H1 (cell line): ENCODE measurements around the gene CPSF4. TPM values are rescaled to one million over a fixed set of nuclear protein-coding genes. Genes with fewer than 3 reads are reported as not detected.
A peak's percentile ranks its signal among the peaks of the same experiment; 100 is the strongest.

ENCODE experiments used
- CTCF ChIA-PET: fragments of 300-600 bp; sonication (Branson Sonifier 250); formaldehyde crosslinking; loops from one replicate; lab custom pipeline; 2021; ENCODE audit not compliant: partially characterized antibody; lab: Charles Lee
- POLR2A ChIA-PET: fragments of 300-600 bp; sonication (Branson Sonifier 250); formaldehyde crosslinking; loops from one replicate; lab custom pipeline; 2021; ENCODE audit warnings: inconsistent platforms; ENCODE audit not compliant: partially characterized antibody; lab: Charles Lee
- DNase-seq, 2 experiments: peaks; one replicate each; pipeline versions ENCODE4 v3.0.0 to v3.0.0-alpha.2; 2010 to 2022; ENCODE audit warnings: low spot score in 2 of 2, low read depth in 1 of 2, mixed read lengths in 1 of 2
- FAIRE-seq: peaks from 2 replicates; lab custom pipeline; 2011; peaks lifted over from hg19 to GRCh38; lab: Jason Lieb, UNC
- H2AFZ ChIP-seq: 2 replicates; pipeline ENCODE4 v1.8.1; 2012; ENCODE audit warnings: low read length, inconsistent platforms
- H2AK5ac ChIP-seq: 2 replicates; pipeline ENCODE4 v1.6.1; 2013; ENCODE audit warnings: low read depth, low read length
- H2BK120ac ChIP-seq: replicated peaks from 2 replicates; pipeline ENCODE3; 2013; ENCODE audit warnings: low read depth, low read length, inconsistent platforms
- H2BK12ac ChIP-seq: 2 replicates; pipeline ENCODE4 v1.6.1; 2013; ENCODE audit warnings: low read depth, low read length
- H2BK15ac ChIP-seq: 2 replicates; pipeline ENCODE4 v1.6.1; 2013; ENCODE audit warnings: low read length
- H2BK20ac ChIP-seq: 2 replicates; pipeline ENCODE4 v1.6.1; 2013; ENCODE audit warnings: low read length
- H2BK5ac ChIP-seq: 2 replicates; pipeline ENCODE4 v1.6.1; 2013; ENCODE audit warnings: low read depth, low read length
- H3K14ac ChIP-seq: 2 replicates; pipeline ENCODE4 v1.6.1; 2013; ENCODE audit warnings: inconsistent platforms; ENCODE audit not compliant: insufficient read length
- H3K18ac ChIP-seq: 2 replicates; pipeline ENCODE4 v1.6.1; 2013; ENCODE audit warnings: low read length; ENCODE audit errors: extremely low read depth
- H3K23ac ChIP-seq: 2 replicates; pipeline ENCODE4 v1.6.1; 2013; ENCODE audit warnings: inconsistent platforms; ENCODE audit not compliant: insufficient read length
- H3K23me2 ChIP-seq: 2 replicates; pipeline ENCODE4 v1.6.1; 2013; ENCODE audit warnings: low read depth, low read length
- H3K27ac ChIP-seq: 2 replicates; pipeline ENCODE4 v1.6.1; 2011; ENCODE audit warnings: low read depth, low read length, inconsistent platforms
- H3K27me3 ChIP-seq, 4 experiments: replicated peaks in 1 of 4; 1 replicate in 1 of 4; 2 replicates in 3 of 4; pipeline versions ENCODE4 v1.6.1 to v1.8.1; 2011 to 2013; ENCODE audit warnings: low read length in 3 of 4, mild to moderate bottlenecking in 3 of 4, inconsistent platforms in 2 of 4, mixed read lengths in 2 of 4, moderate library complexity in 1 of 4; ENCODE audit not compliant: control insufficient read depth in 3 of 4, insufficient read depth in 3 of 4; ENCODE audit errors: extremely low read depth in 1 of 4
- H3K36me3 ChIP-seq, 4 experiments: 2 replicates each; pipeline versions ENCODE4 v1.6.1 to v1.8.1; 2011 to 2013; ENCODE audit warnings: mild to moderate bottlenecking in 4 of 4, low read length in 3 of 4, moderate library complexity in 2 of 4, control low read depth in 1 of 4, inconsistent platforms in 1 of 4; ENCODE audit not compliant: insufficient read depth in 4 of 4, control insufficient read depth in 2 of 4
- H3K4ac ChIP-seq: replicated peaks from 2 replicates; pipeline ENCODE3; 2013; ENCODE audit warnings: low read length, low read depth, mixed read lengths, inconsistent platforms; ENCODE audit not compliant: insufficient read length
- H3K4me1 ChIP-seq, 4 experiments: replicated peaks in 1 of 4; 1 replicate in 1 of 4; 2 replicates in 3 of 4; pipeline versions ENCODE4 v1.6.1 to v1.8.1; 2011 to 2013; ENCODE audit warnings: low read length in 3 of 4, inconsistent platforms in 2 of 4, mixed read lengths in 1 of 4; ENCODE audit not compliant: insufficient read depth in 4 of 4, control insufficient read depth in 3 of 4
- H3K4me2 ChIP-seq, 2 experiments: 2 replicates each; pipeline versions ENCODE4 v1.6.1 to v1.8.1; 2011 to 2013; ENCODE audit warnings: low read depth in 2 of 2, low read length in 2 of 2, control low read depth in 1 of 2, inconsistent platforms in 1 of 2, mild to moderate bottlenecking in 1 of 2; ENCODE audit not compliant: insufficient read depth in 1 of 2
- H3K4me3 ChIP-seq, 4 experiments: fragments of 200-600, 300-600 bp in 1 of 4; sonication (generic), shearing (Covaris generic), sonication (Bioruptor Twin) in 1 of 4; 2 replicates each; pipeline versions ENCODE4 v1.5.1 to v1.8.1; 2011 to 2016; ENCODE audit warnings: low read length in 4 of 4, low read depth in 3 of 4, control low read depth in 2 of 4, inconsistent platforms in 2 of 4, mild to moderate bottlenecking in 2 of 4, mixed read lengths in 1 of 4, moderate library complexity in 1 of 4; ENCODE audit not compliant: insufficient read depth in 2 of 4; ENCODE audit errors: extremely low read depth in 1 of 4
- H3K56ac ChIP-seq: replicated peaks from 2 replicates; pipeline ENCODE3; 2013; ENCODE audit warnings: low read depth, mild to moderate bottlenecking, mixed read lengths, low read length, inconsistent platforms; ENCODE audit not compliant: insufficient read length
- H3K79me1 ChIP-seq: 2 replicates; pipeline ENCODE4 v1.6.1; 2013; ENCODE audit warnings: low read depth, low read length, control low read depth
- H3K79me2 ChIP-seq, 2 experiments: 2 replicates each; pipeline versions ENCODE4 v1.6.1 to v1.8.1; 2012 to 2013; ENCODE audit warnings: low read length in 2 of 2, mild to moderate bottlenecking in 2 of 2, inconsistent platforms in 1 of 2; ENCODE audit not compliant: insufficient read depth in 2 of 2, control insufficient read depth in 1 of 2
- H3K9ac ChIP-seq, 4 experiments: replicated peaks in 1 of 4; 1 replicate in 1 of 4; 2 replicates in 3 of 4; pipeline versions ENCODE4 v1.6.1 to v1.8.1; 2011 to 2013; ENCODE audit warnings: low read depth in 3 of 4, low read length in 3 of 4, control low read depth in 2 of 4, mild to moderate bottlenecking in 2 of 4, moderate library complexity in 2 of 4, inconsistent platforms in 1 of 4; ENCODE audit errors: extremely low read depth in 1 of 4
- H3K9me3 ChIP-seq, 2 experiments: 2 replicates each; pipeline versions ENCODE4 v1.6.1 to v1.8.1; 2012 to 2013; ENCODE audit warnings: mild to moderate bottlenecking in 2 of 2, moderate library complexity in 2 of 2, control low read depth in 1 of 2, inconsistent platforms in 1 of 2, low read depth in 1 of 2, low read length in 1 of 2, mixed read lengths in 1 of 2; ENCODE audit not compliant: insufficient read depth in 2 of 2
- H4K20me1 ChIP-seq, 2 experiments: replicated peaks in 1 of 2; 2 replicates each; pipeline versions ENCODE3 to v1.8.1; 2011 to 2013; ENCODE audit warnings: inconsistent platforms in 2 of 2, low read length in 2 of 2, mild to moderate bottlenecking in 1 of 2; ENCODE audit not compliant: insufficient read depth in 2 of 2, control insufficient read depth in 1 of 2
- H4K5ac ChIP-seq: 2 replicates; pipeline ENCODE4 v1.6.1; 2013; ENCODE audit warnings: low read length, low read depth, mixed read lengths, inconsistent platforms; ENCODE audit not compliant: insufficient read length
- H4K8ac ChIP-seq: 2 replicates; pipeline ENCODE4 v1.8.0; 2013; ENCODE audit warnings: mild to moderate bottlenecking, moderate library complexity, low read length, inconsistent platforms; ENCODE audit not compliant: insufficient read depth; ENCODE audit errors: extremely low read depth
- H4K91ac ChIP-seq: replicated peaks from 2 replicates; pipeline ENCODE3; 2013; ENCODE audit warnings: low read length, mixed read lengths, inconsistent platforms; ENCODE audit not compliant: insufficient read length
- SRF ChIP-seq: IDR thresholded peaks from 2 replicates; pipeline ENCODE4 v1.6.1; 2011; ENCODE audit warnings: mild to moderate bottlenecking, low read depth, low read length, moderate library complexity
- WGBS, 2 experiments: shearing (Covaris generic) in 1 of 2; methylation state at CpG; one replicate each; pipeline versions ENCODE4 v1.1.6 to v1.1.7; 2013 to 2015; ENCODE audit warnings: low lambda C conversion rate in 2 of 2, mixed read lengths in 2 of 2, inconsistent platforms in 1 of 2, low coverage in 1 of 2, missing lambda C conversion rate in 1 of 2; ENCODE audit not compliant: insufficient replicate concordance in 2 of 2, insufficient coverage in 1 of 2, insufficient read length in 1 of 2; ENCODE audit errors: extremely low coverage in 1 of 2, missing lambda C conversion rate in 1 of 2; 5-methylcytosine and 5-hydroxymethylcytosine counted together
- polyA plus RNA-seq, 7 experiments: library from polyadenylated mRNA; depleted of rRNA in 3 of 7; stranded (reverse) in 5 of 7; unstranded in 2 of 7; fragments of >200 nt in 5 of 7; fragments of 200-250 nt in 2 of 7; gene quantifications; 1 replicate in 5 of 7; 2 replicates in 1 of 7; 4 replicates in 1 of 7; pipeline versions ENCODE4 v1.2.1 to v1.2.3, GENCODE V29; 2011 to 2013; ENCODE audit warnings: missing spikeins in 2 of 7, mixed read lengths in 2 of 7
- total RNA-seq: library from RNA; stranded (reverse); fragmentation: NEBNext Ultra II Directional; extraction: Animal tissue kit (Norgen Biotek cat#: 25700); gene quantifications from 2 replicates; pipeline ENCODE4 v1.2.1, GENCODE V29; 2021

The CPSF4 gene
- total and polyA plus RNA-seq, 2 of the 8 experiments (the other 6 are each of a cell fraction or from before 2014, with no cell fraction given) = 77.5 to 103 TPM

GRCh38 chr7:99473315-99473596, 34.5 kb downstream of the CPSF4 start:
- H2BK15ac ChIP-seq = no peak overlapping the region
- ChIA-PET CTCF (interaction anchor here (1.1 to 1.4 kb wide), 2 partner anchors 13 to 15 kb away, joined by 3 to 4 read pairs; no protein-coding TSS in a partner anchor), POLR2A (interaction anchor here (0.6 to 2.8 kb wide), 17 partner anchors 8 to 470 kb away, joined by 3 to 10 read pairs (median 4); partner anchors contain the start of genes ATP5MF, BUD31, PDAP1 and ZKSCAN5)
- 0 out of 2 replicates have a peak overlapping the region, but pooled peaks have one; percentile 14 for H3K18ac ChIP-seq
- no peak overlapping the region for H3K23ac ChIP-seq
- peaks cover 16 to 47% of the 10 kb centered on the region in 2 experiments for H3K79me2 ChIP-seq
- no peak overlapping the region for H3K14ac ChIP-seq
- H3K36me3 ChIP-seq = peaks cover 0 to 5% (median 1%) of the 10 kb centered on the region in 4 experiments; a peak in 4 of 8 replicates
- H3K4me2 ChIP-seq = peak overlapping the region; percentile 78 to 86
- H3K4me1 ChIP-seq = no peaks in the 10 kb centered on the region
- H4K20me1 ChIP-seq = peaks cover 0 to 4% of the 10 kb centered on the region in 2 experiments
- H2BK12ac ChIP-seq = no peak overlapping the region
- peaks cover 6% of the 10 kb centered on the region for H3K79me1 ChIP-seq
- DNase-seq = no peak
- no peak overlapping the region; the same call in 1 of the 2 replicates for H4K8ac ChIP-seq
- WGBS, 2 experiments = 10% methylated on average over 7 of the region's 7 CpGs; no CpG with 5 or more reads in 1 of the 2 experiments
- no peak overlapping the region for H4K5ac ChIP-seq
- peak overlapping the region; percentile 75 to 91 (median 90) for H3K4me3 ChIP-seq
- H2BK120ac ChIP-seq = no peak overlapping the region
- no peak overlapping the region for H2BK5ac ChIP-seq
- H3K9ac ChIP-seq = peak overlapping the region in 3 of 4 experiments; percentile 78 to 91 (median 78); a peak in 6 of 7 replicates
- H2AFZ ChIP-seq = peak overlapping the region; percentile 55; the same call in 1 of the 2 replicates
- H2AK5ac ChIP-seq = no peak overlapping the region
- peaks cover 7% of the 10 kb centered on the region for H3K23me2 ChIP-seq
- no peak overlapping the region for H3K4ac ChIP-seq
- no peaks in the 10 kb centered on the region for H3K9me3 ChIP-seq
- no peaks in the 10 kb centered on the region for H3K27me3 ChIP-seq
- H2BK20ac ChIP-seq = no peak overlapping the region
- no peak overlapping the region for H3K56ac ChIP-seq
- H4K91ac ChIP-seq = no peak overlapping the region
- no peak for FAIRE-seq
- H3K27ac ChIP-seq = 0 out of 2 replicates have a peak overlapping the region, but pooled peaks have one; percentile 7
- TF ChIP-seq SRF = peak; percentile 2; the same call in 1 of the 2 replicates
